OCI-M1 (cell line): ENCODE measurements around the gene KRTAP21-3.
"Not testable (repeated sequence)": the region's sequence is repeated elsewhere in the genome, so short reads cannot be mapped to it uniquely, and the experiment has no call there.

Experiments used
- DNase-seq: peaks from one replicate; lab custom pipeline; 2025; lab: John Stamatoyannopoulos, UW

KRTAP21-3 gene, protein sequence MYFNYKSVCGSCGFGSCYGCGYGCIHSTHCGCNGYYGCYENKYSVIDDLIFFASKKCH

DNA sequence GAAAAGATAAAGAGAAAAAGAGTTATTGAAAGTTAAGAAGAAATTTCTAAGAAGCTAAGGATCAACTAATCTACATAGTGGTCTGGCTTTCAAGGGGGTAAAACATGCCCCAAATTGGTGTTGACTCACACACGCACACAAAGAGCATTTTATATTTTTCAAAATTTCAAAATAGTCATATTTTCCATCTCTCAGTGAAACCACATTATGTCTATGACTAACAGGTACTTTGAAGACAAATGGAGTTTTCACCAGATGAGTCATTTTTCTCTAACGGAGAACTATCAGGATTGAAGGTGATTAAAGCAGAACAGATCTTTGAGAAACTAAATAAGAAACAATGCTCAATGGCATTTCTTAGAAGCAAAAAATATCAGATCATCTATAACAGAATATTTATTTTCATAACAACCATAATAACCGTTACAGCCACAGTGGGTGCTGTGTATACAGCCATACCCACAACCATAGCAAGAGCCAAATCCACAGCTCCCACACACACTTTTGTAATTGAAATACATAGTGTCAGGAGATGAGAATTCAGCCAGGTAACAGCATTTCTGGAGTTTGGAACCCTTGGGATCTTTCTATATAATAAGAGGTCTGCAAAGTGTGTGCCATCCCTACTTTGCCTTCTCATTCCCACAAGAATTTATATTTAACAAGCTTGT lies at the start of gene KRTAP21-3:
KRTAP21-3 (minus strand) TSS at position 539 of the 671 bp plus-strand sequence; CDS start at position 521, 18 bp downstream.
- DNase-seq: peak; percentile 20

DNA sequence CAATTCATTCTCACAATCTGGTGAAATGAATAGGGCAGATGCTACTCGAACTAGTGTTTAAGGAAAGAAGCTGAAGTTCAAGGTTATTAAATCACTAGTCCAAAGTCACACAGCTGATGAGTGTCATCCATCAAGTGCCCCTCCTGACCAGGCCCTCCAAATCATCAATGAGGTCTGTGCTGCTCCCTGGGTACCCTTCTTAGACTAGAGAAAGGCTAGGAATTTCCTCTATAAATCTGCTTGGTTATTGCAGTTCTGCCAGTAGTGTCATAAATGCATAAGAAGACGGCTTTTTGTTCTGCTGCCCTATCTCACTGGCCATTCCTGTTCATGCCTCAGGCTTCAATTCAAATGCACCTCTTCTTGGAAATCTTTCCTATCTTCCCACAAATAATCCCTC lies 42.2 kb upstream of the KRTAP21-3 start:
- DNase-seq: no peak

DNA sequence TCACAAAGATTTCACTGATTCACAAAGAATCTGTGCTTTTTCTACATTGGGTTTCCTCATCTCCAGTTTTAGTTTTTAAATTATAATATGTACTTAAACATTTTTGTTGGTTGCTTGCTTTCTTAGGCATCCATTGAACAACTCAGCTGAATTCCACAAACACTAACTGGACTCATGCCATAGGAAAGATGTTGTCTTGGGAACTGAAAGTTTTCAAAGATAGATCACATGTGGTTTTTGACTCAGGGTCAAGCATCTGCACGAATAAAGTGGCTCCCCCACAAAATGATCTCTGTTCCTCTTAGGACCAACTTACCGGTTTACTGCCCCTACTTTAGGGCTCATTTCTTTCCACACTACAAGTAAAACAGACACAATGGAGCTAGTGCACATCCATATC lies 39.7 kb upstream of the KRTAP21-3 start:
- DNase-seq: no peak

DNA sequence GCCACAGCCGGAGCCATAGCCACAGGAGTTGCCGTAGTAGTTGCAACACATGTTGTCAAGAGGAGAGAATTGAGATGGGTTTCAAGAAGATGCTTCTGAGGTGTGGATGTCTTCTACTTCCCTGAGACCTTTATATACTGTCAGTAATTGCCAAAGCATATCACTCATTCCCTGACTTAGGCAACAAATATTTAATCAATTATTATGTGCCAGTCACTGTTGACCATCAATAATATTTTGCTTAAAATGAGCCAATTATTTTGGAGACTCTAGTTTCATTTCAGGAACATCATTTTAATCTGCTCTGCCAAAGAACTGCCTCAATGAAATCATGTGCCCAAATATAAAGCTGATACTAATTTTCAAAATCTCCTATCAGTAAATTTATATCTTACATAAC lies 36.8 kb upstream of the KRTAP21-3 start, which contains the start of gene KRTAP21-1:
KRTAP21-1 (minus strand) TSS at position 101 of the 400 bp plus-strand sequence; CDS start at position 51, 50 bp downstream.
- DNase-seq: not testable (repeated sequence)

DNA sequence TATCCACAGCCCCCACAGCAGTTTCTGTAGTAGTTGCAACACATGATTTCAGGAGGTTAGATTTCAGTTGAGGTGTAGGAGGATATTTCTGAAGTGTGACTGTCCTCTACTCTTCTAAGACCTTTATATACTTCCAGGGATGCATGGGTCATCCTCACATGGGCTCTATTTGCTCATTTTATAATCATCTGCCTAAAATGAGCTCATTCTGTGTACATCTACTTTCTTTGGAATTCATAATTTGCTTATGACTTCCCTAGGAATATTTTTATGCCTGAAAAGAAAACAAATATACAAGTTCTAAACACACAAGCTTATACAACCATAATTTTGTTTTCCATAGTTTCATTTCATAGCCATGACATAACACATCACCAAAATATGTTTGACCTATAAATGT lies 28.6 kb upstream of the KRTAP21-3 start, which contains the start of gene KRTAP21-2:
KRTAP21-2 (minus strand) TSS at position 101 of the 400 bp plus-strand sequence; CDS start at position 44, 57 bp downstream.
- no peak for DNase-seq

DNA sequence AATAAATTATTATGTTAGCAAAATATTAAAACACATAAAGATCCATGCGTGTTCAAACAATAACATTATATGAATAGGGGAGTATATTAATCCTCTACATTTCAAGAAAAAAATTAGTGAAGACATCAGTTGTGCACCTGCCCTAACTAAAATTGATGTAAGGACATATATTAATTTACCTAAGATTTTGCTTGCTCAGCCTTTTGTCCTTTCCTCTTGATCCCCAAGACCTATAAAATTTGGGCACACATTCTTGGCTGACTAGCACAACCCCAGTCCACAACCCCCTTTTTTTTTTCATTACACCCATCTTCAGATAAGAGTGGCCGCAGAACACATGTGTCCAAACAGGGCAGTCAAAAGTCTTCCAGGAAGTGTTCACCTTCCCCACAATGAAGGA lies 21.9 kb upstream of the KRTAP21-3 start:
- no peak for DNase-seq

DNA sequence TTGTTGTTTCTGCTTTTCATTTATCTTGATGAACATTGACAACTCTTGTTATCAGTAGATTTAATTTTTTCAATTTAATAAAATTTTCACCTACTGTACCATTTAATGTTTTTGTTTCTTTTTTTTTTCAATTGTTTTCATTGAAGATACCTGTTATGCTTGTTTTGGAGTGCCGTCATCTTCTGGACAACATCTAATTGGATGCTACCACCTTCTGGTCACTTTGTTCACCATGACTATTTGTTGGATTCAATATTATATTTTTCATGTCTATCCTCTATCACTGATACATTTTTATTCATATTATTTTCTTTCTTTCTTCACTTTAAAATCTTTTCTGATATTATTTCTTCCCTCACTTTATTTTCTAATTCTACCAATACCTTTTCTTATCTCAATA lies 14.4 kb upstream of the KRTAP21-3 start:
- DNase-seq: peak; percentile 2

DNA sequence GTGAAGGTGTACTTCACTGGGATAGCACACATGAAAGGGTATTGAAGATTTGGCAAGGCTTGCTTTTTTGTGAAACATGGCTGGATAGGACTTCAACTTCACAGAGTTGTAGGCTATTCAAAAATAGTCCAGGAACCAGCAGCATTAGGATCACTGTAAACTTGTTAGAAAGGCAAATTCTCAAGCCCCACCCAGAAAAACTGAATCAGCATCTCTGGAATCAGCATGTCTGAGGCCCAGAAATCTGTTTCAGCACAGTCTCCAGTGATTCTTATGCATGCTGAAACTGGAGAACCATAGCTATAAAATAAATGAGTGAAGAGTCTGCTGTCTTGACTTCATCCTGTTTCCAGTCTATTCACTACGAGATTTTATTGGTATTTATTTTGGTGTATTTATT lies 8.1 kb upstream of the KRTAP21-3 start:
- no peak for DNase-seq

DNA sequence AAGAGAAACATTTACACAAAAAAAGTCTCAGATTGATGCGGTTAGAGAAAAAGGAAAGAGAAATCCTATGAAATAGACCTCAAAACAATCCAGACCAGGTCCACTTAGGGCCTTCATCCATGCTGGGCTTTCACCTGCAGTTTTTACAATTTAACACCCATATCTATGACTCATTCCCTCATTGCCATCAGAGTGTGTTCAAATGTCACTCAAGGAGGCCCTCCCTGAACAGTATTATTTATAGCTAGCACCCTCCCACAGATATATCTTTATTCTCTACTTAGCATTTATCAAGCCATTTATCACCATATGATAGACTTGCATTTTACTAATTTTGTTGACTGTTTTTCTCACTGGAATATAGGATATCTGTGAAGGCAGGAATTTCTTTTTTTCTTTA lies 824 bp upstream of the KRTAP21-3 start:
- DNase-seq: no peak

DNA sequence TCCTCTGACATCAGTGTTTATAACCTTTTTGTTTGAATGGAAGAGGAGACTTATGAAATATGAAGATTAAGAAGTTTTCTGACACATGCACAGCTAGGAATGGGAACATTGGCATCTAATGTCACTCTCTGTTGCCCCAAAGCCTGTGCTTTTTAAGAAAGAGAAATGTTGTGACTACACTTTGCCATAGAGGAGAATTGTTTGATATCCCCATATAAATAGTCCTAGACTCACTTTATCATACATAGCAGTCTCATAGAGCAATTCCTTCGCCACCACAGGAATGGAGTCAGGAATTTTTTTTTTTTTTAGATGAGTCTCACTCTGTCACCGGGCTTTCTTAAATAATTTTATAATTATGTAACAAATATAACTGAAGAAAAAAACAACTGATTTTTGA lies 1.5 kb downstream of the KRTAP21-3 start:
- no peak for DNase-seq

DNA sequence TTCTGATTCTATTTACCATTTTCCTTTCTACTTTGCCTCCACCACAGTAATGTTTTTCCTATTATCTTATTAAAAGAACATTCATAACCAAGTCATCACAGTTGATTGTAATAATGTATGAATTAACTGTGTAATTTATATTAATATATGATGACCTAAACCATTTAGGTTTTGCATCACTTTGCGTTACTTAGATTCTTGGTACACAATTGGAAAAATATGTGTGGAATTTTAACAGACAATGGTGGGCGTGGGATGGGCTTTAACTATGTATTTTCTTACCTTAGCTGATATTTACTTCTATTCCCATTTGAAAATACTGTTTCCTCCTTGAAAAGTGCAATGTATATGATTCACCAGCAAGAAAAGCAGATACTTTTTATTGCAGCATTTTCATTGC lies 3.6 kb downstream of the KRTAP21-3 start:
- DNase-seq: no peak

DNA sequence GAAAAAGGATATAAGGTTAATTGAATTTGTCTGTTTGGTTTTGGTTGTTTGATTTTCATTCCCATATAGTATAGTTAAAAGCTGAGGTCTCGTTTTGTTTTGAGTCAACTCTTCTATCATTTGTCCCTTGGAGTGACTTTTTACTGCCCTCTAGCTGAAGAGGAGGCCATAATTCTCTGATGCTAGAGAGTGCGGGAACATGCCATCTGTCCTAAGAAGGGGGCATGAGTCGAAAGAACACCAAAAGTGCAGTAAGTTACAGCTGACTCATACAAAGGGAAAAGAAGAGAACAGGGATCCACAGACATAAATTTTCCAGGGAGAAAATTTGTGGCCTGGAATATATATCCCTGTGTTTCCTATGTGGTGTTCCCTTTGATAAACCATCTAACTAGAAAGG lies 4.1 kb downstream of the KRTAP21-3 start:
- DNase-seq: no peak

DNA sequence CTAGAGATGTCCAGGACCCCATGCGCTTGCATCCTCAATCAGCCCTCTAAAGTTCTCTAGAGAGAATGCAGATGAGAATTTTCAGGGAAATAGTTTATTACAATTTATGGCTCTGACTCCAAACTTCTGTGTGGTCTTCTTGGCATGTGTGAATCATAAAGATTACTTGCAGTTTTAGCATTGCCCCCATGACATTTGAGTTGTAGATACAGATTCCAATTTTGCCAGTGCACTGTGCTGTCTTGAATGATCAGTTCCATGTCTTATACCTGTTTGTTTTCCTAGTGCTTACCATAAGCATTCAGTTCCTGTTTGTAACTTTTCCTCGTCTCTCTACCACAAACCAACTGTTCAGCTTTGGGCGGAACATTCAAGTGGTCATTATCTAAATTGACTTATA lies 4.8 kb downstream of the KRTAP21-3 start:
- no peak for DNase-seq

DNA sequence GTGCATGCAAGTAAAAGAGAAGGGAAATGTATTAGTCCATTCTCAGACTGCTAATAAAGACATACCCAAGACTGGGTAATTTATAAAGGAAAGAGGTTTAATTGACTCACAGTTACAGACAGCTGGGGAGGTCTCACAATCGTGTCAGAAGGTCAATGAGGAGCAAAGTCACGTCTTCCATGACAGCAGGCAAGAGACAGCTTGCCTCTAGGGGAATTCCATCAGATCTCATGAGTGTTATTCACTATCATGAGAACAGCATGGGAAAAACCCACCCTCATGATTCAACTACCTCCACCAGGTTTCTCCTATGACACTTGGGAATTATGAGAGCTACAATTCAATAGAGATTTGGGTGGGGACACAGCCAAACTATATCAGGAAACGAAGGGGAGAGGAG lies 8.1 kb downstream of the KRTAP21-3 start:
- no peak for DNase-seq

DNA sequence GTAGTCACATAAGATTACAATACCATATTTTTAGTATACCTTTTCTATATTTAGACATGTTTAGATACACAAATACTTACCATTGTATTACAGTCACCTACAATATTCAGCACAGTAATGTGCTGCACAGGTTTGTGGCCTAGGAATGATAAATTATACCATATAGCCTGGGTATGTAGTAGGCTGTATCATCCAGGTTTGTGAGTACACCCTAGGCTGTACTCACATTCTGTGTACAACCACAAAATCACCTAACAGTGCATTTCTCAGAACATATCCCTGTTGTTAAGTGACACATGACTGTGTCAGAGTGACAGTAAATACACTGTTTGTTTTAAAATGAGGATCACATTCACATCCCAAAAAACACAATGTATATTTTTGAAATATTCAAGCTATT lies 11.2 kb downstream of the KRTAP21-3 start:
- DNase-seq: no peak

DNA sequence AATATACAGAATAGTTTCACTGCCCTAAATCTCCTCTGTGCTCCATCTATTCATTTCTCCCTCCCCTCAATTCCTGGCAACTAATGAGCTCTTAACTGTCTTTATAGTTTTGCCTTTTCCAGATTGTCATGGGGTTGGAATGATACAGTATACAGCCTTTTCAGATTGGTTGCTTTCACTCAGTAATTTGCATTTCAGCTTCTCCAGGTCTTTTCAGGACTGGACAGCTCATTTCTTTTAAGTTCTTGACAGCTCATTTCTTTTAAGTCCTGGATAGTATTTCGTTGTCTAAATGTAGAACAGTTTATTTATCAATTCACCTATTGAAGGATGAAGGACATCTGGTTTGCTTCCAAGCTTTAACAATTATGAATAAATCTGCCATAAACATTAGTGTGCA lies 22.6 kb downstream of the KRTAP21-3 start:
- no peak for DNase-seq

DNA sequence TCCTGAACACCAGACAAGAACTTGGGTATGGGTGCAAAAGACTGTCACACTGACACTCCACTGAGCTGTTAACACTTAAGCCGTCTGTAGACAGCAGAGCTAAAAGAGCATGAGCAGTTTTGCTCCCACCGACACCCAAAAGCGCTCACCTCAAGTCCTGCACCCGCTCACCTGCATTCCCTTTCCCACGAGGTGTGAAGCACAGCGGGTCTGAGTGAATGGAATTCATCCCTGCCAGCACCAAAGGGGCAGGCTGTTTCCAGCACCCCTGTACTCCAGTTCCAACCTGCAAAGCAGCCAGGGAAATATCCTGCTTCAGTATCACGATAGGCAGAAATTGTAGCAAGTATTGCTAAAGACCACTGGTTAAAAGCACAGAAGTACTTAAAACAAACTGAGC lies 28.8 kb downstream of the KRTAP21-3 start:
- no peak for DNase-seq

DNA sequence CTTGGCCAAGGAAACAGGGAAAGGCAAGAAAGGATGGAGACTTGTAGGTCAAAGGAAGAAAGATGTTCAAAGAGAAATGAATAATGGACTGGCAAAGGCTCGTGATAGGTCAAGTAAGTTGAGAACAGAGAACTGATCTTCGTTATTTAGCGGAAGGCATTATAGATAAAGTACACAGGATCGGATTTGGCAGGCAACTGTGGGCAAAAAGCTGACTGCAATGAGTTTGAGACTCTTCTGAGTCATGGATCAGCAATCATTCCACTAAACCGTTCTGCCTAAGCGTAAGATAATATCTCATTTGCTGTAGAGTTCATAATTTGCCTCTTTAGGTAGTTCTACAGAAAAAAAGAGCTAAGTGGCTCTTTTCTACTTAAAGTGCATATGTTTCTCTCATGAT lies 34.1 kb downstream of the KRTAP21-3 start:
- no peak for DNase-seq

DNA sequence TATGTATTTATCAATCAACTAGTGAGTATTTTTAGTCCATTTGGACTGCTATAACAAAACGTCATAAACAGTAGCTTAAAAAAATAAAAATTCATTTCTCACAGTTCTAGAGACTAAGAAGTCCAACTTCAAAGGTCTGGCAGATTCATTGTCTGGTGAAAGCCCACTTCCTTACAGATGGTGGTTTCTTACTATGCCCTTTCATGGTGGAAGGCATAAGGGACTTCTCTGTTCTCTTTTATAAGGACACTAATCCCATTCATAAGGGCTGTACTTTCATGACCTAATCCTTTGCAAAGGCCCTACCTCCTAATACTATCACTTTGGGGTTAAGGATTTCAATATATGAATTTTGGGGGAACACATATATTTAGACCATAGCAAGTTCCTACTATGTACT lies 38.0 kb downstream of the KRTAP21-3 start:
- DNase-seq: no peak

DNA sequence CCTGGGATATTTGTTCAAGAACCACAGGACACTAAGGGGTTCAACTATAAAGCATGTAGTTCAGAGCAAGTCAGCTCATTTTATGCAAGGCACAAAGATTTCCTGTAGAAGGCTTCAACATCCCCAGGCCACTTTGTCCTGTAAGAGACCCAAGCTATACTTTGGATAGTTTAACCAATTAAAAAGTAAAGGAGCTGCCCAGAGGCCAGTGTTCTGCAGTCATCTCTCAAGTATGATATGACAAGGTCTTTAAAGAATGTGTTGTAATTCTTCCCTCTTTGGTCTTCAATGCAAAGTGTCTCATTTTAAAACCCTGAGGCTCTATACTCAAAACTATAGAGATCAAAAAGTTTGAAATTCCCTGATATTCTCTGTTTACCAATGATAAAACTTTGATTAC lies 41.8 kb downstream of the KRTAP21-3 start:
- DNase-seq: no peak

DNA sequence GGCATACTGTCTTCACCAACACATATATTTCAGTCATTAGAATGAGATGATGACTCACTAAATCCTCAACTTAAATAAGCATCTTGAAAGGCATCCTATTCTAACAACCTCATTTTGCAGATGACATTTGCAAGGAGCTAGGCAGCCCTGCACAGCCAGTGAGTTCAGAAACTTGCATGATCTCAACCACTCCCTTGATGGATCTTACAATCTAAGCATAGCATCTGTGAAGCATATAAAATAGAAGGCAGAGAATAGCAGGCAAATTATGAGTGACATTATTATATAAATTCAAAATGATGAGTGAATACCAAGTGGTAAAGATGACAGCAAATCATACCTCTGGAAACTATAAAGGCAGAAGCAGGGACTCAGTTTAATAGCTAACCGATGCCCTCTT lies 44.3 kb downstream of the KRTAP21-3 start:
- DNase-seq: no peak

DNA sequence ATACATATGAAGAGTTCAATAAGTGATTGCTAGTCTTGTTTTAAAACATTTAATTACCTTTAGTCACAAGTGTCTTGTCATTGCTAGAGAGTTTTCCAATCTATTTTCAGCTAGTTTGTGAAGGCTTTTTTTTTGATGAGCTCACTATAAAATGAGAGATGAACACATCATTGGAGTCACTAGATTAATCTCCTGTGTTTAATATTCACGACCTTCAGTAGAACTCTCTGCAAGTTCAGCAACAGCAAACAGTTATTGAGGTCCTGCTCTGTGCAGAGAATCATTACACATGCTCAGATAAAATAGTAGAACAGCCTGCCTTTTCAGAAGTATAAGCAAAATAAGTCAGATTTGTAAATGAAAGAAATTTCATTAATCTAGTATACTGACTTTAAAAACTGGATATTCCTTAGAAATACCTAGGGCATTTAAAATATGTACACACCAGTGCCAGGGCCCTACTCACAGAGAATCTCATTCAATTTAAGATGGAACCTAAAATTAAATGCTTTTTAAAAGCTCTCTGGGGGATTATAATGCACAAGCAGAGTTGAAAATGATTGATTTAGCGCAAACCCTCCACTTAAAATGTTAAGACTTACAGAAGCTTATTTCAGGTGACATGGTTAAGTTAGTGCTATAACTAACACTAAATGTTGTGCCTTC lies 45.5 kb downstream of the KRTAP21-3 start:
- no peak for DNase-seq

DNA sequence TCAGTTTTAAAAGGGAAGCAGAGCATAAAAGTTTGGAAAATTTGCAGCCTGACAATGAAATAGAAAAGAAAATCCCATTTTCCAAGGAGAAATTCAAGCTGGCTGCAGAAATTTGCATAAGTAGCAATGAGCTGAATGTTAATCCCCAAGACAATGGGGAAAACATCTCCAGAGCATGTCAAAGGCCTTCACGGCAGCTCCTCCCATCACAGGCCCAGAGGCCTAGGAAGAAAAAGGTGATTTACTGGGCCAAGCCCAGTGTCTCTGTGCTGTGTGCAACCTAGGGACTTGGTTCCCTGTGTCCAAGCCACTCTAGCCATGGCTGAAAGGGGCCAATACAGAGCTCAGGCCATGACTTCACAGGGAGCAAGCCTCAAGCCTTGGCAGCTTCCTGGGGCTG lies 49.8 kb downstream of the KRTAP21-3 start:
- DNase-seq: no peak
